Endothelial cell of umbilical vein (primary cell): ENCODE data around the gene RAPGEF6. TPM values are rescaled to one million over a fixed set of nuclear protein-coding genes. Genes with fewer than 3 reads are reported as not detected.

Experiments used
- BruUV-seq: library from RNA; stranded (reverse); fragments of 400-500 nt; replicated peaks from 2 replicates; lab custom pipeline; 2021; lab: Mats Ljungman, UMichigan
- CTCF ChIA-PET: fragments of 300-600, 350-600 bp; sonication (Branson Sonifier 250); formaldehyde crosslinking; loops from one replicate; lab custom pipeline; 2021; ENCODE audit warnings: antibody characterized with exemption, inconsistent platforms; lab: Charles Lee
- POLR2A ChIA-PET: fragments of 300-600, 350-600 bp; sonication (Branson Sonifier 250); formaldehyde crosslinking; loops from one replicate; lab custom pipeline; 2021; ENCODE audit warnings: antibody characterized with exemption, inconsistent platforms; lab: Charles Lee
- DNase-seq: peaks from one replicate; pipeline ENCODE4 v3.0.0-alpha.2; 2011; ENCODE audit warnings: low read depth, low spot score
- FAIRE-seq: peaks from 2 replicates; lab custom pipeline; 2011; peaks lifted over from hg19 to GRCh38; lab: Jason Lieb, UNC
- H2AFZ ChIP-seq: 2 replicates; pipeline ENCODE4 v1.6.0; 2012; ENCODE audit warnings: low read depth, low read length, control low read depth, inconsistent platforms
- H3K27ac ChIP-seq: 2 replicates; pipeline ENCODE4 v1.5.1; 2011; ENCODE audit warnings: low read depth, mild to moderate bottlenecking, control low read depth, low read length, moderate library complexity; ENCODE audit not compliant: insufficient read depth
- H3K27me3 ChIP-seq, 2 experiments: 2 replicates each; pipeline versions ENCODE4 v1.6.0 to v1.6.1; 2011; ENCODE audit warnings: low read length in 2 of 2, mixed read lengths in 1 of 2; ENCODE audit not compliant: control insufficient read depth in 2 of 2, insufficient read depth in 2 of 2
- H3K36me3 ChIP-seq, 2 experiments: 2 replicates in 1 of 2; 3 replicates in 1 of 2; pipeline ENCODE4 v1.5.1; 2011; ENCODE audit warnings: low read length in 2 of 2, mild to moderate bottlenecking in 1 of 2, moderate library complexity in 1 of 2; ENCODE audit not compliant: control insufficient read depth in 2 of 2, insufficient read depth in 2 of 2; ENCODE audit errors: extremely low read depth in 1 of 2
- H3K4me1 ChIP-seq: 3 replicates; pipeline ENCODE4 v1.5.1; 2011; ENCODE audit warnings: mild to moderate bottlenecking, low read length; ENCODE audit not compliant: control insufficient read depth, insufficient read depth; ENCODE audit errors: extremely low read depth
- H3K4me2 ChIP-seq: 2 replicates; pipeline ENCODE4 v1.6.1; 2011; ENCODE audit warnings: low read length, control low read depth, mixed read lengths; ENCODE audit not compliant: insufficient read depth
- H3K4me3 ChIP-seq, 3 experiments: fragments of 200-600 bp in 1 of 3; sonication (generic), shearing (Covaris generic) in 1 of 3; replicated peaks in 1 of 3; 2 replicates each; pipeline ENCODE4 v1.5.1; 2011 to 2016; ENCODE audit warnings: control low read depth in 3 of 3, low read length in 3 of 3, mild to moderate bottlenecking in 2 of 3, inconsistent platforms in 1 of 3, low read depth in 1 of 3, moderate library complexity in 1 of 3; ENCODE audit not compliant: insufficient read depth in 1 of 3
- H3K79me2 ChIP-seq: 2 replicates; pipeline ENCODE4 v1.6.0; 2012; ENCODE audit warnings: low read length, inconsistent platforms; ENCODE audit not compliant: control insufficient read depth, insufficient read depth
- H3K9ac ChIP-seq: replicated peaks from 2 replicates; pipeline ENCODE3; 2011; ENCODE audit warnings: low read length, control low read depth; ENCODE audit not compliant: insufficient read depth; ENCODE audit errors: extremely low read depth
- H3K9me1 ChIP-seq: replicated peaks from 3 replicates; pipeline ENCODE4 v1.6.0; 2011; ENCODE audit warnings: mild to moderate bottlenecking, low read length; ENCODE audit not compliant: control insufficient read depth, insufficient read depth; ENCODE audit errors: extremely low read depth
- H3K9me3 ChIP-seq: replicated peaks from 2 replicates; pipeline ENCODE4 v1.5.1; 2012; ENCODE audit warnings: low read length, inconsistent platforms; ENCODE audit not compliant: control insufficient read depth, insufficient read depth
- H4K20me1 ChIP-seq: replicated peaks from 2 replicates; pipeline ENCODE3; 2011; ENCODE audit warnings: mild to moderate bottlenecking, low read length; ENCODE audit not compliant: control insufficient read depth, insufficient read depth; ENCODE audit errors: extremely low read depth
- EZH2 ChIP-seq: IDR thresholded peaks from 2 replicates; pipeline ENCODE4 v1.6.1; 2012; ENCODE audit warnings: borderline replicate concordance, low read depth, mild to moderate bottlenecking, moderate library complexity, low read length, inconsistent platforms; ENCODE audit not compliant: severe bottlenecking
- GATA2 ChIP-seq: IDR thresholded peaks from 2 replicates; pipeline ENCODE4 v1.7.0; 2011; ENCODE audit warnings: low read depth, mild to moderate bottlenecking, moderate library complexity, mixed read lengths, low read length; ENCODE audit not compliant: insufficient read length, insufficient read depth
- MYC ChIP-seq: IDR thresholded peaks from one replicate; pipeline ENCODE4 v1.6.1; 2011; ENCODE audit warnings: mild to moderate bottlenecking, low read depth, low read length
- POLR2A ChIP-seq: IDR thresholded peaks from 2 replicates; pipeline ENCODE4 v1.6.1; 2012; ENCODE audit warnings: low read depth, mild to moderate bottlenecking, control low read depth, low read length
- POLR2AphosphoS5 ChIP-seq: IDR thresholded peaks from 2 replicates; pipeline ENCODE4 v1.6.1; 2012; ENCODE audit warnings: low read depth, mild to moderate bottlenecking, control low read depth, low read length, moderate library complexity; ENCODE audit not compliant: insufficient read depth
- dilution Hi-C: fragments of 300-500 bp; cut with MboI; formaldehyde crosslinking; loops from one replicate; pipeline ENCODE4 v1.15.0; 2019; ENCODE audit warnings: low sequenced_read_pairs; ENCODE audit not compliant: extremely low pct_ligation_motif_present
- intact Hi-C: fragments of 100-400 bp; cut with micrococcal nuclease; formaldehyde crosslinking; loops from one replicate; pipeline ENCODE4 v1.10.0; 2022
- polyA plus RNA-seq, 4 experiments: library from polyadenylated mRNA; depleted of rRNA in 3 of 4; stranded (reverse) in 3 of 4; unstranded in 1 of 4; fragments of >200 nt; gene quantifications; 2 replicates each; pipeline versions ENCODE4 v1.2.1 to v1.2.3, GENCODE V29; 2011 to 2012; ENCODE audit warnings: missing spikeins in 1 of 4
- total RNA-seq: library from RNA; stranded (reverse); gene quantifications from 2 replicates; pipeline ENCODE4 v1.2.3, GENCODE V29; 2021
- TF ChIP-seq, protein P1 (sequence below): IDR thresholded peaks from 2 replicates; pipeline ENCODE4 v1.6.1; 2011; ENCODE audit not compliant: insufficient read depth, insufficient read length
- TF ChIP-seq, protein P2 (sequence below), 2 donors: IDR thresholded peaks; 1 replicate in 1 of 2; 2 replicates in 1 of 2; pipeline ENCODE4 v1.5.1; 2011; ENCODE audit warnings: low read length in 2 of 2, mild to moderate bottlenecking in 2 of 2, moderate library complexity in 2 of 2, control low read depth in 1 of 2, inconsistent platforms in 1 of 2, low read depth in 1 of 2; ENCODE audit not compliant: insufficient read depth in 1 of 2; ENCODE audit errors: extremely low read depth in 1 of 2

RAPGEF6 gene
- total and polyA plus RNA-seq, 2 donors (not counting 3 experiments of a cell fraction or from before 2014, with no cell fraction given), result 3.5 to 17.5 TPM

DNA sequence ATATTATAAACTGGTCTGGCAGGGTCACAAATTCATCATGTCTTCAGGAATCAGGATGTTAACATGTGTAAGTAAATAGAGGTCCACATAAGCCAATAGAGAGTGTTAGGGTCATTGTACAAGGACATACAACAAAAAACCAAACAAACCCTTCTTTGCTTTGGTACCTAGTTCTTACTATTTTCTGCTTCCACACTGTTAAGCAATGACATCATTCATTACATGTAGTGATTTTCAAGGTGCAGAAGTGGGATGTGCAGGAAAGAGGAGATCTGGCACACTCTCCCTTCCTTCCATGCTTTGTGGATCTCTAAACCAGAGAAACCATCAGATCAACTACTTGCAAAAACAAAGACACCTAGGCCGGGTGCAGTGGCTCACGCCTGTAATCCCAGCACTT lies 184.1 kb downstream of the RAPGEF6 start:
- POLR2A ChIA-PET, result no interaction called here
- CTCF ChIA-PET, result no interaction called here

More for the DNA sequence above, 184.1 kb downstream of the RAPGEF6 start:
- Histone ChIP-seq H2AFZ (no peak overlapping the region), H3K4me3 (no peak overlapping the region), H3K4me1 (no peaks in the 10 kb centered on the region), H3K27ac (no peak overlapping the region), H3K36me3 (peaks cover 0 to 2% of the 10 kb centered on the region in 2 experiments), H4K20me1 (no peaks in the 10 kb centered on the region), H3K27me3 (no peaks in the 10 kb centered on the region), H3K9me1 (no peaks in the 10 kb centered on the region), H3K9ac (no peak overlapping the region), H3K9me3 (no peaks in the 10 kb centered on the region), H3K79me2 (no peaks in the 10 kb centered on the region), H3K4me2 (no peak overlapping the region)
- TF ChIP-seq EZH2, result no peak
- TF ChIP-seq POLR2AphosphoS5, result no peak
- TF ChIP-seq, protein P1, sequence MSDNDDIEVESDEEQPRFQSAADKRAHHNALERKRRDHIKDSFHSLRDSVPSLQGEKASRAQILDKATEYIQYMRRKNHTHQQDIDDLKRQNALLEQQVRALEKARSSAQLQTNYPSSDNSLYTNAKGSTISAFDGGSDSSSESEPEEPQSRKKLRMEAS, result no peak
- TF ChIP-seq POLR2A, result no peak
- TF ChIP-seq GATA2, result no peak
- TF ChIP-seq, protein P2, sequence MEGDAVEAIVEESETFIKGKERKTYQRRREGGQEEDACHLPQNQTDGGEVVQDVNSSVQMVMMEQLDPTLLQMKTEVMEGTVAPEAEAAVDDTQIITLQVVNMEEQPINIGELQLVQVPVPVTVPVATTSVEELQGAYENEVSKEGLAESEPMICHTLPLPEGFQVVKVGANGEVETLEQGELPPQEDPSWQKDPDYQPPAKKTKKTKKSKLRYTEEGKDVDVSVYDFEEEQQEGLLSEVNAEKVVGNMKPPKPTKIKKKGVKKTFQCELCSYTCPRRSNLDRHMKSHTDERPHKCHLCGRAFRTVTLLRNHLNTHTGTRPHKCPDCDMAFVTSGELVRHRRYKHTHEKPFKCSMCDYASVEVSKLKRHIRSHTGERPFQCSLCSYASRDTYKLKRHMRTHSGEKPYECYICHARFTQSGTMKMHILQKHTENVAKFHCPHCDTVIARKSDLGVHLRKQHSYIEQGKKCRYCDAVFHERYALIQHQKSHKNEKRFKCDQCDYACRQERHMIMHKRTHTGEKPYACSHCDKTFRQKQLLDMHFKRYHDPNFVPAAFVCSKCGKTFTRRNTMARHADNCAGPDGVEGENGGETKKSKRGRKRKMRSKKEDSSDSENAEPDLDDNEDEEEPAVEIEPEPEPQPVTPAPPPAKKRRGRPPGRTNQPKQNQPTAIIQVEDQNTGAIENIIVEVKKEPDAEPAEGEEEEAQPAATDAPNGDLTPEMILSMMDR (IDR thresholded peaks at IDR 0.05; ENCODE audit: extremely low read depth in 1 of 2, insufficient read depth in 1 of 2, low read depth in 1 of 2, low read length in 2 of 2), result no peak
- TF ChIP-seq MYC, result no peak
- DNase-seq (no peak), FAIRE-seq (no peak)
- intact Hi-C loops (no loop called here), dilution Hi-C loops (no loop called here)
- BruUV-seq, result no TSS peak
